ENCODE measurements around the gene PLSCR1.

The PLSCR1 gene

DNA sequence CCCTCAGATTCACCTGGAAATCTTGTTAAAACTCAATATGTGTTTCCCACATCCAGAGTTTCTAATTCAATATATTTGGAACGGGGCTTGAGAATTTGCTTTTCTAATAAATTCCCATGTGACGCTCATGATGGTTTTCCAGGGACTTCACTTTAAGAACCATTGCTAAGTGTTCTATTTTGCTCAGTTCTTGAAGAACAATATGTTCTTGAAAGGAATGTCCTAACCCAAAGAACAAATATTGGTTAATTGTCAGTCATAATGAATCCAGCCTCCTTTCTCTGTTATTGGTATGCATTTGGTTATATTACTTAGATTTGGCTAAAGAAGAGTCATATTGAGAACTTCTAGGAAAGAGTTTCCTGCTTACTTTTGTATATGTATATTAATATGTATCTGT lies 70.7 kb downstream of the PLSCR1 start:
- H3K27ac ChIP-seq = no peak overlapping the region
- H3K9me3 ChIP-seq = no peaks in the 10 kb centered on the region
- DNase-seq = no peak
- H3K4me3 ChIP-seq = no peak overlapping the region
- H3K36me3 ChIP-seq = no peaks in the 10 kb centered on the region
- peaks cover 0 to 5% of the 10 kb centered on the region in 2 donors for H3K27me3 ChIP-seq
- H3K4me1 ChIP-seq = peaks cover 0 to 14% (median 7%) of the 10 kb centered on the region in 4 donors
- TF ChIP-seq, protein P1, sequence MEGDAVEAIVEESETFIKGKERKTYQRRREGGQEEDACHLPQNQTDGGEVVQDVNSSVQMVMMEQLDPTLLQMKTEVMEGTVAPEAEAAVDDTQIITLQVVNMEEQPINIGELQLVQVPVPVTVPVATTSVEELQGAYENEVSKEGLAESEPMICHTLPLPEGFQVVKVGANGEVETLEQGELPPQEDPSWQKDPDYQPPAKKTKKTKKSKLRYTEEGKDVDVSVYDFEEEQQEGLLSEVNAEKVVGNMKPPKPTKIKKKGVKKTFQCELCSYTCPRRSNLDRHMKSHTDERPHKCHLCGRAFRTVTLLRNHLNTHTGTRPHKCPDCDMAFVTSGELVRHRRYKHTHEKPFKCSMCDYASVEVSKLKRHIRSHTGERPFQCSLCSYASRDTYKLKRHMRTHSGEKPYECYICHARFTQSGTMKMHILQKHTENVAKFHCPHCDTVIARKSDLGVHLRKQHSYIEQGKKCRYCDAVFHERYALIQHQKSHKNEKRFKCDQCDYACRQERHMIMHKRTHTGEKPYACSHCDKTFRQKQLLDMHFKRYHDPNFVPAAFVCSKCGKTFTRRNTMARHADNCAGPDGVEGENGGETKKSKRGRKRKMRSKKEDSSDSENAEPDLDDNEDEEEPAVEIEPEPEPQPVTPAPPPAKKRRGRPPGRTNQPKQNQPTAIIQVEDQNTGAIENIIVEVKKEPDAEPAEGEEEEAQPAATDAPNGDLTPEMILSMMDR (IDR thresholded peaks at IDR 0.05) = no peak
- intact Hi-C loops (cut with DNase I; ENCODE audit: low total_unique reads) = no loop called here

DNA sequence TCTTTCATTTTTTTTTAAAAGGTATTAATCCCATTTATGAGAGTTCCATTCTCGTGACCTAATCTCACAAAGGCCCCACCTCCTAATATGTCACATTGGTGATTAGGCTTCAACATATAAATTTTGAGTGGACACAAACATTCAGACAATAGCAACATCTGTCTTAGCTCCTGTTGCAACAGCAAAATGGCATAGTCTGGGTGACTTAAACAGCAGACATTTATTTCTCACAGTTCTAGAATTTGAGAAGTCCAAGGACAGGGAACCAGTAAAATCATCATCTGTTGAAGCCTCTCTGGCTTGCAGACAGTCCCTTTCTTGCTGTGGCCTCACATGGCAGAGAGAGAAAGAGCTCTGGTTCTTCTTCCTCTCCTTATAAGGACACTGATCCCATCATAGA lies 71.8 kb downstream of the PLSCR1 start:
- H3K27ac ChIP-seq = no peak overlapping the region
- H3K9me3 ChIP-seq = no peaks in the 10 kb centered on the region
- no peak overlapping the region for H3K4me3 ChIP-seq
- H3K36me3 ChIP-seq = no peaks in the 10 kb centered on the region
- TF ChIP-seq, protein P1 (IDR thresholded peaks at IDR 0.05) = no peak
- H3K27me3 ChIP-seq = peaks cover 0 to 5% of the 10 kb centered on the region in 2 donors
- peaks cover 0 to 24% (median 7%) of the 10 kb centered on the region in 4 donors for H3K4me1 ChIP-seq
- intact Hi-C loops (cut with DNase I; ENCODE audit: low total_unique reads) = no loop called here
- no peak for DNase-seq

DNA sequence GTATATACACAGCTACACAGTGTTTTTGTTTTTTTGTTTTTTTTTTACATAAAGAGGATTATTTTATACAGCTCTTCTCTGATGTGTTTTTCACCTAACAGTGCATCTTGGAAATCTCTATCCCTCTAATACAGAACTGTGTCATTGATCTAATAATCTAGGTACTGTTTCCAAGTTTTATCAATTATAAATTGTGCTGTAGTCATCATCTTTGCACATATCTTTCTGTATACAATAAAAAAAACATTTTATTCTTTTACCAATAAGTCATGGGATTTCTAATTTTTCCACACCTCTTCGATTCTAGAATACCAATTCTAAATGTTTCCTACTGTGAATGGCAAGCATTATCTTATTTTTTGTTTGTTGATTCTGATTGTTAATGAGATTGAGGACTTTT lies 73.4 kb downstream of the PLSCR1 start:
- Histone ChIP-seq H3K4me1 (peaks cover 0 to 24% (median 7%) of the 10 kb centered on the region in 4 donors), H3K27ac (no peak overlapping the region), H3K27me3 (no peaks in the 10 kb centered on the region), H3K9me3 (no peaks in the 10 kb centered on the region), H3K36me3 (no peaks in the 10 kb centered on the region), H3K4me3 (no peak overlapping the region)
- intact Hi-C loops (cut with DNase I; ENCODE audit: low total_unique reads) = no loop called here
- TF ChIP-seq, protein P1 (IDR thresholded peaks at IDR 0.05) = no peak
- DNase-seq = no peak

DNA sequence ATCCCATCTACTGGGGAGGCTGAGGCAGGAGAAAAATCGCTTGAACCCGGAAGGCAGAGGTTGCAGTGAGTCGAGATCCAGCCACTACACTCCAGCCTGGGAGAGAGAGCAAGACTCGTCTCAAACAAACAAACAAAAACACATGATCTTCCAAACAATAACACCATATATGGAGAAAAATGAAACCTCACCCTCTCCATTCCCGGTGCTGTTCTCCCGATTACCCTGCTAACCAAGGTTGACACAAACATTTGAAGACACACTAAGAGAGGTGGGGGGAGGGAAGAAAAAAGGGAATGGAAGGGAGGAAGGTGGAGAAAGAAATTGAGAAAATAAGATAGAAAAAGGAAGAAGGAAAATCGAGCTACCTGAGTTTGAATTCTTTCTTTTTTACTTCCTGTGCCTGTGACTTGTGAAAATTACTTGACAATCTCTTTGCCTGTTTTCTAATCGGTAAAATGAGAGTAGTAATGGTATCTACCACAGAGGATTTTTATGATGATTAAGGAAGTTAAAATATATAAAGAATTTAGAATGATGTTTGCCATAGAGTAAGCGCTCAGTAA lies 73.9 kb downstream of the PLSCR1 start:
- Histone ChIP-seq H3K9me3 (no peaks in the 10 kb centered on the region), H3K4me3 (no peak overlapping the region), H3K27me3 (no peaks in the 10 kb centered on the region), H3K27ac (no peak overlapping the region), H3K4me1 (peaks cover 0 to 24% (median 7%) of the 10 kb centered on the region in 4 donors), H3K36me3 (no peaks in the 10 kb centered on the region)
- TF ChIP-seq, protein P1 (IDR thresholded peaks at IDR 0.05) = no peak
- intact Hi-C loops (cut with DNase I; ENCODE audit: low total_unique reads) = no loop called here
- DNase-seq = no peak

DNA sequence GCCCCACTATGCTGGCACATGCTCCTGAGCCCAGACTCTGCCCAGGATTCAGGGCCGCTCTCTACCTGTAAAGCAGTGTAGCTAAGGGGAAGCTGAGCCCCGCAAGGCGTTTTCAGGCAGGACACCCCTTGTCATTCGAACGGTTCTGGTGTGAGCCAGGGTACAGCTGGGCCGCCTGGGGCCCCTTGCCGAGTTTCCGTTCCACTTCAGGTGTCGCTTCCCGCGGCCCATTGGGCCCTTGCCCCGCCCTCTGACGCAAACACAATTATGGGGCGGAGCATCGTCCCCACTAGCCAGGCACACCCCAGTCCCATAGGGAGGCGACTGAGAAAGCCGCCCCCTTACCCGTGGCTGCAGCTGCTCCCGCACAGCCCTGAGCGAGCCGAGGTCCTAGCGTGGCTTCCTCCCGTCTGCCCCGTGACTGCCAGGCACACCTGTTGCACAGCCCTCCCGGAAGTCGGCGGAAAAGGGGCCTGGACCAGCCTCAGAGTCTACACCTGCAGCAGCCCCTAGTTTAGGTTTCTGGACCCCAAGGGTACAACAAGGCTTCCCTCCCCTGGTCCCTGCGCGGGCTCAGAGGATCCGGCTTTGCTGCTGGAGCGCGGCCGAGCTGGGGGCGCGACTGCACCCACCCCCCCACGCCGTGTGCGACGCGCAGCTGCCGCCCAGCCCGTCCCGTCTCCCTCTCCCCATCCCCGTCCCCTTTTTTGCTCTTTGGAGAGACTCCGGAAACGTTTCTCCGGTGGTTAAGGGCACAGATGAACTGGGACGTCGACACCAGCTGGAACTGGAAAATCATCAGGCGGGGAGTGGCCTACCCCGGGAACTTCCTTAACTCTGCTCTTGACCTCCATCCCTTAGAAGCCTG lies 75.0 kb downstream of the PLSCR1 start, which contains the start of gene PLSCR2:
Gene PLSCR2 (minus strand): TSS at position 412 of the 868 bp plus-strand sequence. CDS start 9,657 bp downstream, outside the sequence.
- TF ChIP-seq, protein P1 (IDR thresholded peaks at IDR 0.05) = no peak
- no peaks in the 10 kb centered on the region for H3K27me3 ChIP-seq
- peak in 1 of 2 donors; percentile 79 for DNase-seq
- no peaks in the 10 kb centered on the region for H3K36me3 ChIP-seq
- intact Hi-C loops (cut with DNase I; ENCODE audit: low total_unique reads) = no loop called here
- no peaks in the 10 kb centered on the region for H3K9me3 ChIP-seq
- peak within 1 kb of the TSS; percentile 55 to 66 for H3K4me3 ChIP-seq
- H3K4me1 ChIP-seq = peaks cover 0 to 24% (median 7%) of the 10 kb centered on the region in 4 donors
- peak within 1 kb of the TSS; percentile 19 to 68 for H3K27ac ChIP-seq

Measured in tibial artery (tissue), 4 donors.